HG03354 (cell line): ENCODE measurements around the gene COMT.

Experiments
- ATAC-seq: cut with Tn5 transposase; IDR thresholded peaks from one replicate; pipeline ENCODE4 v1.9.1; 2021; ENCODE audit warnings: mild to moderate bottlenecking; ENCODE audit not compliant: unreplicated experiment, poor library complexity, severe bottlenecking

Gene COMT

DNA sequence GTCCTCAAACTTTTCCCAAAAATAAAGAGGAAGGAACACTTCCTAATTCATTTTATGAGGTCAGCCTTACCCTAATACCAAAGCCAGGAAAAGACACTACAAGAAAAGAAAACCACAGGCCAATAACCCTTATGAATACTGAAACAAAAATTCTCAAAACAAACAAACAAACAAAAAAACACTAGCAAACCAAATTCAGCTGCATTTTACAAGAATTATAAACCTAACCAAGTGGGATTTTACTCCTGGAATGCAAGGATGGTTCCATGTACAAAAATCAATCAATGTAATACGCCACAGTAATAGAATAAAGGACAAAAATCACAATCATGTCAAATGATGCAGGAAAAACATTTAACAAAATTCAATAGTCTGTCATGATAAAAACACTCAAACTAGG lies 61.7 kb downstream of the COMT start:
- no peak for ATAC-seq

DNA sequence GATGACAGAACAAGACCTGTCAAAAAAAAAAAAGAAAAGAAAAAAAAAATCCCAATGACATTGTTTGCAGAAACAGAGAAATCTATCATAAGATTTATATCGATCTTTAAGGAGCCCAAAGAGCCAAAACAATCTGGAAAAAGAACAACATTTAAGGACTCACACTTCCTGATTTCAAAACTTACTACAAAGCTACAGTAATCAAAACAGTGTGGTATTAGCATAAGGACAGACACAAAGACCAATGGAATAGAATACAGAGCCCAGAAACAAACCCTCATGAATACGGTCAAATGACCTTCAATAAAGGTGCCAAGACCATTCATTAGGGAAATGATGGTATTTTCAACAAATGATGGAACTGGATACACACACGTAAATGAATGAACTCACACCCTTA lies 62.9 kb downstream of the COMT start:
- no peak for ATAC-seq

DNA sequence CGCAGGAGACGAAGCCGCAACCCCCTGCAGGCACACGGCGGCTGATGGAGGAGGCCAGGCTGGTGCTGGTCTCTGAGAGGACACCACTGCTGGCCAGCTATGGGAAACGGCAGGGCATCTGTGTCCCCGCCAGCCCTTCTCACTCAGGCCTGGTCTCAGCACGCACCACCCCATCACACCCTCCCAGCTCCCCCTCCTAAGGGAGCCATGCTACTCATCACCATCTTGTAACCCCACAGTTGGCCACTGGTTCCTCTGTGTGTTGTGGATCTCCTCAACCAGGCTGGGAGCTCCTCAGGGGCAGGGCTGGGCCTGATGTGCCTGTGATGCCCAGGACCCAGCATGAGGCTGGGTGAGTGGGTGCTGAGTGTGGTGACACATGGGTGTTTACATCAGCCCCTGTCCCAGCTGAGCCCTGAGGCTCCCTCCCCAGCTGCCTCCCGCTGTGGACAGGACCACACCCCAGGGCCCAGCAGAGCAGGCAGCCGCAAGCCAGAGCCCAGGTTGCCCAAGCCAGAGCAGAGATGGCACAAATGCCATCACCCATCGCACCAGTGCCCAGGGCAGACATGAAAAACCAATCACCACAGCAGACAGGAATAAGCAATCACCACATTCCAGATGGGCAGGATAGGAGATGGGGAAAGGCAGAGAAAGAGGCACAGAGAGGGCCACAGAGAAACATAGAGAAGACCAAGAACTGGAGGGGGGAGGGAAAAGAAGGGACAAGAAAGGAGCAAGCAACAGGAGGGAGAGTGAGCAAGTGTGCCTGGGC lies 66.8 kb downstream of the COMT start:
- no peak for ATAC-seq

DNA sequence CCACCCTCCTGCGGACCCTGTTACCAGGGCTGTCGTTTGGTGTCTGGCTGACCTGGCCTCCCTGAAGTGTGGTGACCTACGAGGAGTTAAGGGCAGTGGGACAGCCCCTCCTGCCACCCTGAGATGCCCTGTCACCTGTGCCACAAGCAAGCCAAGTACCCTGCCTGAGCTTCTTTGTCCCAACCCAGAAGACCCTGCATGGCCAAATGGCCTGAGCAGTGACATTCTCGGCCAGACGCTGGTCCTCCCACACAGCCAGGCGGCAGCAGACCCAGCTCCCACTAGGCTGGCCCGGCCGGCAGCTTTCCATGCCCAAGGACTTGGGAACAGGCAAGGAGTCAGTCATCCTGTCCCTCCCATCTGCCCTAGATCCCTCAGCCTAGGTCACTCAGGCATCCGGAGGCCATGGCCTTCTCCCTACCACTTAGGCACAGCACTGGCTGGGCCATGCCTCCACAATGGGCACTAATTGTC lies 67.5 kb downstream of the COMT start:
- no peak for ATAC-seq

DNA sequence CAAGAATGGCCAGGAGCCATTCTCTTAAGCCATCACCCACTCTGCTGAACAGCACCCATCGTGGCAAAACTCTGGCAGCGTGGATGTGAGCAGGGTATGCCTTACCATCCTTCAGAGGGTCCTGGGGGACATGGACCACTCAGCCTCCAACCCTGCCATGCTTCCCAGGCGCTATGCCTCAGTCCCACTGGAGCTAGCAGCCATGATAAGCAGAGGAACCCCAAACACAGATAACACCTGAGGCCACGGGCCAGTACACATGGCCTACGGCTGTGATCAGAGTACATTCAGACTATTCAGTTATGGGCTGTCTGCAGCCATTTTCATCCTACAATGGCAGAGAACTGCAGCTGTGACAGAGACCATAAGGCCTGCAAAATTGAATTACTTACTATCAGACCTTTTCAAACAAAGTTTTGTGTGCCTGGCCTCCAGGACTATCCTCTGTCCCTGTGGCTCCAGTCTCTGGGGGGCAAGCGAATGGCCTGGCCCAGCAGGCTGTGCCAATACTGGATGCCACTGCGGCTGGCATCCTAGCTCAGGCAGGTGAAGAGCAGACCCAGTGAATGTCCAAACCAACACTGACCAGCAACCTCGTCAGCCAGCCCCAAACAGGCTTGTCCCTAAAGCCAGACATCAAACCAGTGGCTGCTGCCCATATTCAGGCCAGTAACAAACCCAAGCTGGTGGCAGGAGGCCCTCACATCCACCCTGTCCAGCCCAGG lies 68.2 kb downstream of the COMT start:
- no peak for ATAC-seq

DNA sequence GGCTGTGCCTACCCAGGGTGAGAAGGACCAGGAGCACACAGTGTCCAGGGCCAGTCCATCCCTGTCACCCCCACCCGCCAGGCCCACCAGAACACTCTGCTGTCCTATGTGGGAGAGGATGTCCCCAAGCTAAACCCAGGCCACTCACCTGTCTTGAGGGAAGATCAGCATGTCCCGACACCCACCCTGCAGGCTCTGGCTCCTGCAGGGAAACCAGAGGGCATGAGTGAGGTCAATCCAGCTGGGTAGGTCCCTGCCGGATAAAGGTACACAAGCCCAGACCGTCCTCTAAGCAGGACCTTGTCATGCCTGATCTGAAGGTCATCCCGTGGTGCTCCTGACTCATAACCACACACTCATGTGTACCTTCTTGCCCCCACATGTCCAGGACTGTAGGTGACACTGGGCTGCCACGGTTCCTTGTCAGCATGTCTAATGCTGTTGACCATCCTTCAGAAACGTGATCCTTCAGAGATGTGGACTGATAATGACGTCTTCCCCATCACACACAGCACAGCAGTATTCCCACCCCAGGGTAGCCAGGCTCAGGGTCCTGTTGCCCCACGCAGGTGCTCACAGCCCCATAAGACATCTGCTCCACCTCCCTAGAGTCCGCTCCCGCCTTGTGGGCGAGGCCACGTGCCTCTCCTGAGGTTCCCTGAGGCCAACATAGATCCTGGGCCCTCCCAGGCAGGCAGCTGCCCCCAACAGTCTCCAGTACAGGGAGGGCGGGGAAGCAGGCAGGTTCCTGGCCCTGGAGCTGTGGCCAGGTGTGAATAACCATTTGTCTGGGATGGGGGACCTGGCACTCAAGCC lies 68.9 kb downstream of the COMT start:
- no peak for ATAC-seq

DNA sequence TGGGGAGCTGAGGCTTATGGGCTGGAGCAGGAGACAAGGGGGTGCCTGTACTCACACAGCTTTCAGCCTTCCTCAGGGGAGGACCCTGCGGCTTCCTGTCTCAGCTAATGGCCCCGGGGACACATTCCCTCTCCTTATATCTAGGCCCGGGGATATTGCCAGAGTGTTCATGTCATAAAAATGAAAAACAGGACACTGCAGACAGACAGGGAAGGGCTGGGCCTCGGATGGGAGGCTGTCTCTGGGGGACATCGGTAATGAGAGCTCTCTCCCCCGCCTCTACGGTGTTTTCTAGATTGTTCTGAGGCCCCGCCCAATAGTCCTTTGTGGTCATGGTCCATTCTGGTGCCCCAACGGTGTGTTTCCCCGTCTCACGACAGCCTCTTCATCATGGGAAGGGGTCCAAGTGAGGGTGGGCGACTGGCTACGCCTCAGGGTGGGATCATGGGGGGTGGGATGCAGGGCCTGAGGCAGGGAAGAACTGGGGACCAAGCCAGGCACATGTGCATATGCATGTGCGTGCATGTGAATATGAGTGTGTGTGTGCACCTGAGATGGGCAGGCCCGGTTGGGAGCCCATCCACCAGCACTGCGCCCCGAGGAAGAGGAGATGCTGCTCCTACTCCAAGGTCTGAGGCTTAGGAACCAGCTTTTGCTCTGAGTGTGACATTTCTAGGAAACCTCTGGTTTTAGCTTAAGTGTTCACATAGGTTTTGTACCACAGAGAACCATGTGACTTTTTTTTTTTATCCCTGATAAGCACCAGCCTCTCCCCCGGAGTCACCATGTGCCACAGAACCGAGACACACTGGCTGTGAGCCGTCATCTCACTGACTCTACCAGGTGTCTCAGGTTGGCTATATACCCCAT lies 69.8 kb downstream of the COMT start:
- ATAC-seq, result no peak

DNA sequence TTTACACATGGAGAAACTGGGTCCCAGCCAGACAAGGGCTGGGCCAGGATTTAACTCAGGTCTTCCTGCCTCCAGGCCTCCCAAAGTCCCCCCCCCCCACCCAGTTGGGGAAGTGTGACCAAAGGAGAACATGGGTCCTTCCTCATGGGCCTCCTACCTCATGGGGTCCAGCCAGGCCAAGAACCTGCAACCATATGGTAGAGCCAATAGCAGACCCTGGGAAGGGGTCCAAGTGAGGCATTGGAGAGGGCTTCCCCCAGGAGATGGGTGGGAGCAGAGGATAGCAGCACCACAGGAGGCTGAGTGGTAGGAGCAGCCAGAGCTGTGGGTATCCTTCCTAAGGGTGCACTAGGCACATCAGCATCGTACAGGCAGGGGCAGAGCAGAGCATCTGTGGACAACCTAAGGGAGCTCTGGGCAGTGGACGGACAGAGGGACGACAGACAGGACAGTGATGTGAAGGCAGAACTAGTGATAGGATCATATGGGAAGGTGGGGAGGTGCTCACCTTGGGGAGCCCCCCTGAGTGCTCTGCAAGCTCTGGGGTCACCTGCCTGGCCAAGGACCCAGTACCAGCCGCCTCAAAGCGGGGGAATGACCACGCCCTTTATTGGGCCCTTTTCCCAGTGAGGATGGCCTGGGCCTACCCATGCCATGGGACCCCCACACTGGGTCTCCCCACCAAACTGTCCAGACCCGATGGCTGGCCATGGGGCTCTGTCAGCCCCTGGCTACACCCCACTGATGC lies 70.6 kb downstream of the COMT start:
- ATAC-seq, result no peak

DNA sequence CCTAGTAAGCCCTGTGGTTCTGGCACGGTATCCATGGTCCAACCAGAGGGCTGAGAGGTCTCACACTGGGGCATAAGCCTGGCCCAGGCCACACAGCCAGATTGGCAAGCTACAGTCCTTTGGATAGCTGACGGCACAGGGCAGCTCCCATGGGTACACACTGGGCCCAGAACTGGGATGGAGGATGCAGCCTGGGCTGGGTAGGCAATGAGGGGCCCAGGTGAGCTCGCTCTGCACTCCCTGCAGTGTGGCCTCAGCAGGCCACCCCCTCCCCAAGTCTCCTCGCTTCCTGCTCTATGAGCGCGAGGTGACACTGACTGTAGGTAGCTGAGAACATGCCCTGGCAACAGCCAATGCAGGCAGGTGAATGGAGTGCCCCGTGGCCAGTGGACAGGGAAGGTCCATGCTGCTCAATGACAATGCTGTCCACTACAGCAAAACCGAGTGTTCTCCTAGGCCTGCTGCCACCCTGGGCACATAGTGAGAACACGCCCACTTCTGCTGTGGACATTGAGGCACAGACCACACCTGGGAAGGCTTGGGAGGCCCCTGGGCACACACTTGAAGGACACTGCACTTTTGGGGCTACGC lies 71.3 kb downstream of the COMT start:
- no peak for ATAC-seq

DNA sequence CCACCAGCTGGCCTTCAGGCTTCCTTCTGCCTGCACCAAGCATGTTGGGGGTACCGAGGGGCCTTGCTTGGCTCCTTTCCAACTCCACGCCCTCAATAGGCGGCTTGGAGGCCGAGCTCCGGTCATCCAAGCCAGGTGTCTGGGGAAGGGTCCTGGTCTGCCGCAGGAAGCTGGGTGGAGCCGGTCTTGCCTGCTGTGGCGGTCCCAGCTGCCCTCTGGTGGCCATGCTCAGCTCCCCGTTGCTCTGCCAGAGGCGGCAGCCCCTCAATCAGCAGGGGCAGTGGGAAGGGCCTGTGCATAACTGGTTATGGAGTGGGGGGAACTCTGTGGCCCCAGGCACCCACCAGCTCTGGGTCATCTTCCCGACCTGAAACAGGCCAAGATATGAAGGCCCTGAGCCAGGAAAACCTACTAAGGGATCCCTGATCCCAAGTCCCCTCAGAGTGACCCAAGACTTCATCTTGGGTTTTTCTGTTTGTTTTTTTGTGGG lies 71.9 kb downstream of the COMT start:
- no peak for ATAC-seq

DNA sequence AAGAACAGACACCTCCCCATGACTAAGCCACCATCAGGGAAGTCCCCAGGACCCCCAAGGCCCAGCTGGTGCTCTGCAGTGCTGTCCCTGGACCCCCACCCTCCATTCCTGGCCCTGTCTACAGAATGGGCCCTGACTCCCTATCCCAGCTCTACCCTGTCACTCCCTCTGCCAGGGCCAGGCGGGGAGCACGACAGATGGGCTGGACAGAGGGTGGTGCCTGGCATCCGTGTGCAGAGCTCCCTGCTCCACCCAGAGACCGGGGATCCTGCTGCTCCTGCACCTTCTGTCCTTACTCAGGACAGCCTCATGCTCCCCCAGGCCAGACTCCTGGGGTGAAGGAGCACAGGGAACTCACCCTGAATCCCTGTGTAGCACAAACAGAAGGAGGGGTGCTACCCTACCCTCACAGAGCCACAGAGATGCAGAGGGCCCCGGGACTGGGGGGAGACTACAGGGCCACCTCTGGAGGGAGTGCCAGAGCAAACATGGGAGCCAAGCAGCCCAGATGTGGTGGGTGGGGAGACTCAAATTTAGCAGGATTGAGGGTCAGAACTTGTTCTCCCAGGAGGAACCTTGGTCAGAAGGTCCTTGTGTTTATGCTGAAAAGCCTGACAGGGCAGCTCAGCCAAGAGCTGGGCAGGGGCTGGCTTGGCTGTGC lies 73.1 kb downstream of the COMT start:
- no peak for ATAC-seq

DNA sequence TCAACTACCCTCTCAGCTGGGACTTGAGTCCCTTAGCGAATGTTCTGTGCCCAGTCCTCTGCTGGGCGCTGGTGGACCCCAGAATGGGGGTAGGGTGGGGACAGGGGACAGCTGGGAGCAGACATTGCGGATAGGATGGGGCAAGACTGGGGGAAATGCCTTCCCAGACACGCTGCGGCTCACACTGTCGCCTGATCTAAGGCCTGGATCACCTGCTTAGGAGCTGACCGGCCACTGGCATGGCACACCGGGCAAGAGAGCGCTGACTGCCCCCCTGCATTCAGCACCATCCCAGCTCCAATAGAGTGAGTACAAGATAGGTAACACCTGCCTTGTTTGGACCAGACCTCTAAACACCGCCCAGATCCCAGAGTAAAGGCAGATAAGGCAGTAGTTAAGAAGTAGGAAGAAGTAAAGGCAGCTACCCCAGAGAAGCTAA lies 73.6 kb downstream of the COMT start:
- ATAC-seq, result no peak

DNA sequence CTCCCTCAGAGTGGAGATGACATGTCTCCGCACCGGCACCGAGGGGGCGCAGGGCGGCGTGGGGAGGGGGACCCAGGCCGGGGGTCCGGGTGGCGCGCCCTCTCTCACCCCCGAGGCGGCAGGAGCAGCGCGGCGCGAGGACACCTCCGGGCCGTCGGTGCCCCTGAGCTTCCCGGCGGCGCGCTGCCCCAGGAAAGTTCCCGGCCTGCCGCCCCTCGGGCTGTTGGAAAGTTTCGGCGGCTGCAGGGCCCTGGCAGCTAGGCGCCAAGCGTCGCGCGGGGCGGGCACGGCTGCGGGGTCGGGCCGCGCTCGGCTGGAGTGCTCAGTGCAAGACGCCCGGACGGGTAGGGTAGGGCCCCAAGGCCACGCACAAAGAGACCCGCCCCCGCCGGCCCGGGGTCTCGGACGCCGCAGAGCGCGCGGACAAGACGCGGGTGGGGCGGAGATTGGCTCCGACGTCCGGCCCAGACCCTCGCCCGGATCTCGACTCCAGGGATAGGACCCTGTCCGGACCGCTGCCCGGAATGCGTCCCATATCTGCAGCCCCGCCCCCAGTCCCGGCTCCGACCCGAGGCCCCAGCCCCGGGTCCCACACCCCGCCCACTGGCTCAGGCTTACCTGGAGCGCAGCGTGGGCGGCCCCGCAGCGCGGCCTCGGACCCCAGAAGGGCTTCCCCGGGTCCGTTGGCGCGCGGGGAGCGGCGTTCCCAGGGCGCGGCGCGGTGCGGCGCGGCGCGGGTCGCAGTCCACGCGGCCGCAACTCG lies 74.6 kb downstream of the COMT start:
- ATAC-seq, result no peak

DNA sequence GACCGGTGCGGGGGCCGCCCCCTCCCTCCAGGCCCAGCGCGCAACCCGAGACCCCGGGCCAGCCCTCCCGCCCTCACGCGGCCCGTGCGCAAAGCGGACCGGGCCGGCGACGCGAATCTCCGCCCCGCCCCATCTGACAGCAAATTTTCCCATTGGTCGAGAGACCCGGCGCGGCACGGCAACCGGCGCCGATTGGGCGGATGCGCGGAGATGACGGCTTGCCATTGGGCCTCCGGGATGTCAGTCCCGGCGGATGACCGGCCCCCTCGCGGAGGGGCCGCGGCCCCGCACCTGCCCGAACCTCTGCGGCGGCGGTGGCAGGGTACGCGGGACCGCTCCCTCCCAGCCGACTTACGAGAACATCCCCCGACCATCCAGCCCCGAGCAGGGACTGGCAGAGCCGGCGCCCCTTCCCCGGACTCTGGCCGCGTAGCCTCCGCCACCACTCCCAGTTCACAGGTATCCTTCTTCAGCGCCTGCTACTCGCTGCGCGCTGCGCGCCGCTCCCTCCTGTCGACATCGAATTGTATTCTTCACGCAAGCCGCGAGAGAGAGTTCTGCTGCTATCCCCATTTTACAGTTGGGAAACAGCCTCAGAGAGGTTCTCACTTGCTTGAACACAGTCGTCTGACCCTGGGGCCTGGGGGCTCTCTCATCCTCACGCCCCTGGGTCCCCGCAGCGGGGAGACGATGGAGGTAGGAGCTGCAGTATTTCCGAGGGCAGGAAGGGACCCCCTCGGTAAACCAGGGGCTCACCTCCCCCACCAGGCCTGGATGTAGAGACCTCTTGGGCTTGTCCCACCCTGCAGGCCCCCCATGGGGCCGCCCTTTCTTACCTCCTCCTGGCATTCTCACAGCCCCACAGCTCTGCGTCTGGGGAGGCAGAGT lies 75.4 kb downstream of the COMT start, which contains the start of gene ARVCF:
ARVCF (minus strand) TSS at position 90 of the 888 bp plus-strand sequence. CDS start 26,029 bp downstream, outside the sequence.
- ATAC-seq, result peak; percentile 60

DNA sequence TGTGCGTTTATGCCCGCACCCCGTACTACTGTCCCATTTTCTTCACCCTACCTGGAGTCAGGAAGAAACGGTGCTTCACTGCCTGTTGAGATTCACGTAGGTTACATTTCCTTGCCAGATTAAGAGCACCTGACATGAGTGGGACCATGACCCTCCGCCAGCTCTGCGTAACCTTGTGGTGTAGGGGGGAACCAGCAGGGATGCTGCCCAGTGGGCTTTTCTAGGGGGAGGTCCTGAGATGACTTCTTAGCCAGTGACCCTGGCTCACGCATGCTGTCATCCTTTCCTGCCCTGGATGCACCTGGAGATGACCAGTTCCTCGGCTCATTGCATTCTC lies 76.0 kb downstream of the COMT start:
- ATAC-seq, result no peak

DNA sequence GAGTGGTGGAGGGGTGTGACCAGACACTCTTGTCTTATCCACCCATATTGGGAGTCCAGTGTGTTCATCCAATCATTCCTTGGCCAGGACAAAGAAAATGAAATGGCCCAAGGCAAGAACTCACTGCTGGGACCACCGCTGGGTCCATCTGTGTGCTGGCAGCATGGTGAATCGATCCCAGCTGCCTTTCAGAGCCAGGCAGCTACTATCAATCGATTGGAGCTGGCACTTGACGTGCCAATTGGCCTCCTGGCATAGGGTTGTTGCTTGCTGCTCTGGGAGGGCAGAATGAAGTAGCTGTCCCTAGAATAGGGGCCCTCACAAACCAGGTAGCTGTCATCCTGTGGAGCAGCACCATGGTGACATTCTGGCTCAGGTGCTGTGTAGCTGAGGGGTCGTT lies 76.4 kb downstream of the COMT start:
- no peak for ATAC-seq
